Measurements from ENCODE around the gene CNPPD1.

CNPPD1 gene

GRCh38 chr2:219122202-219122980 lies 54.3 kb downstream of the CNPPD1 start:
- no peak for DNase-seq (ENCODE audit: low spot score)

Data from kidney capillary endothelial cell (primary cell).